GM21786 (cell line): ENCODE results near the gene HOOK2.
"Not testable (repeated sequence)": the region's sequence is repeated elsewhere in the genome, so short reads cannot be mapped to it uniquely, and the experiment has no call there.

Source experiments
- ATAC-seq: cut with Tn5 transposase; IDR thresholded peaks from one replicate; pipeline ENCODE4 v1.9.1; 2021; ENCODE audit not compliant: unreplicated experiment

Gene HOOK2

GRCh38 chr19:12722566-12723380, 52.6 kb downstream of the HOOK2 start:
- peak; percentile 82 for ATAC-seq

GRCh38 chr19:12721656-12722565, 53.4 kb downstream of the HOOK2 start:
- ATAC-seq: peak; percentile 16

GRCh38 chr19:12720851-12721655, 54.3 kb downstream of the HOOK2 start:
- no peak for ATAC-seq

GRCh38 chr19:12720296-12720695, 55.1 kb downstream of the HOOK2 start:
- ATAC-seq: no peak

- ATAC-seq: no peak
Observed at GRCh38 chr19:12715929-12716328, 59.4 kb downstream of the HOOK2 start.

- no peak for ATAC-seq
Observed at GRCh38 chr19:12715102-12715501, 60.2 kb downstream of the HOOK2 start.

- not testable (repeated sequence) for ATAC-seq
Observed at GRCh38 chr19:12713304-12713703, 62.0 kb downstream of the HOOK2 start.
